Transverse colon (tissue), 4 donors: ENCODE results near the gene TMED10. TPM values are rescaled to one million over a fixed set of nuclear protein-coding genes. Genes with fewer than 3 reads are reported as not detected.

ENCODE experiments used
- DNase-seq: peaks from one replicate; pipeline ENCODE4 v3.0.0-alpha.2; 2019
- H3K27ac ChIP-seq, 4 donors: fragments of 200-600 bp; sonication (generic); 2 replicates each; pipeline ENCODE4 v1.5.1; 2016 to 2018; ENCODE audit warnings: inconsistent platforms in 4 of 4
- H3K27me3 ChIP-seq: fragments of 200-600 bp; sonication (generic); 2 replicates; pipeline ENCODE4 v1.5.1; 2017; ENCODE audit warnings: inconsistent platforms
- H3K36me3 ChIP-seq, 4 donors: fragments of 200-600 bp; sonication (generic); 2 replicates each; pipeline ENCODE4 v1.5.1; 2017 to 2019; ENCODE audit warnings: inconsistent platforms in 4 of 4
- H3K4me1 ChIP-seq, 4 donors: fragments of 200-600 bp; sonication (generic); 2 replicates each; pipeline ENCODE4 v1.5.1; 2017 to 2020; ENCODE audit warnings: inconsistent platforms in 4 of 4
- H3K4me3 ChIP-seq, 4 donors: fragments of 200-600 bp; sonication (generic); 1 replicate in 1 of 4; 2 replicates in 3 of 4; pipeline versions ENCODE4 v1.5.1 to v1.6.1; 2017 to 2019; ENCODE audit warnings: inconsistent platforms in 4 of 4
- H3K9me3 ChIP-seq, 2 donors: fragments of 200-600 bp; sonication (generic); 2 replicates each; pipeline ENCODE4 v1.5.1; 2017 to 2019; ENCODE audit warnings: inconsistent platforms in 2 of 2
- EP300 ChIP-seq: sonication (generic); formaldehyde crosslinking; IDR thresholded peaks from one replicate; pipeline ENCODE4 v1.6.1; 2017; ENCODE audit warnings: antibody characterized with exemption, low read depth
- POLR2A ChIP-seq: fragments of 450-650 bp; IDR thresholded peaks from one replicate; pipeline ENCODE4 v1.6.1; 2016; ENCODE audit warnings: antibody characterized with exemption, mild to moderate bottlenecking, moderate library complexity
- POLR2AphosphoS5 ChIP-seq, 3 donors: sonication (generic); formaldehyde crosslinking; IDR thresholded peaks; one replicate each; pipeline ENCODE4 v1.6.1; 2016; ENCODE audit warnings: antibody characterized with exemption in 3 of 3
- WGBS, 2 donors: methylation state at CpG; one replicate each; pipeline ENCODE4 v1.1.5; 2018; ENCODE audit warnings: low coverage in 1 of 2; 5-methylcytosine and 5-hydroxymethylcytosine counted together
- in situ Hi-C, 4 donors: fragments of 200-750 bp; cut with MboI; loops; one replicate each; pipeline versions ENCODE4 v1.15.0 to v1.15.1; 2017; ENCODE audit warnings: low sequenced_read_pairs in 3 of 4, low pct_ligation_motif_present in 1 of 4, low pct_unique_long_range_greater_than_20kb in 1 of 4
- intact Hi-C: fragments of 100-400 bp; cut with DNase I; formaldehyde crosslinking; loops from one replicate; pipeline ENCODE4 v1.15.1; 2023; ENCODE audit warnings: low total_unique reads
- total RNA-seq, 4 donors: library from RNA; depleted of rRNA; stranded (reverse); fragments of >200 nt; gene quantifications; one replicate each; pipeline ENCODE4 v1.1.0, GENCODE V29; 2016
- TF ChIP-seq, protein P1 (sequence below), 5 experiments: fragments of 200-600 bp in 3 of 5; fragments of 450-650 bp in 2 of 5; sonication (generic) in 3 of 5; IDR thresholded peaks; 1 replicate in 2 of 5; 2 replicates in 3 of 5; pipeline ENCODE4 v1.5.1; 2016 to 2017; ENCODE audit warnings: antibody characterized with exemption in 5 of 5, inconsistent platforms in 3 of 5, mild to moderate bottlenecking in 2 of 5, moderate library complexity in 1 of 5

Gene TMED10
- total RNA-seq, 4 donors from 2014 or later, result 70.3 to 255 (median 244) TPM

DNA sequence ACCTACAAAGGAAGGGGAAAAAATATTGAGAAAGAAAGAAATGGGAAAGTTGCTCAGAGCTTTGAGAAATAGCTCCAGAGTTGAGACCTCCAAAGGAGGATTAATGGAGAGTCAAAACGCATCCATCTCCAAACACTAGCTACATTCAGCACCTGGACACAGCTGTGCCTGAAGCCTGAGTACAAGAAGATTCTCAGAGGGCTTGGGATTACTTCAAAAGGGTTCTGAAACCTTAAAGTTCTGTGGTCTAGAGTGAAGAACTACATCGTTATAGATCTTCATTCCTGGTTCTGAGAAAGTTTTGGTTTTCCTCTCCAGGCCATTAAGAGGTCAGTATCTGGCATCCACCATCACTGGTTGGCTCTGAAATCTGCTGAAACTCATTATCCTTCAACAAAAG, 10.5 kb upstream of the TMED10 start:
- H3K9me3 ChIP-seq, result no peaks in the 10 kb centered on the region
- no peaks in the 10 kb centered on the region for H3K27me3 ChIP-seq
- peaks cover 0 to 39% (median 15%) of the 10 kb centered on the region in 4 donors for H3K4me1 ChIP-seq
- H3K36me3 ChIP-seq, result no peaks in the 10 kb centered on the region
- H3K4me3 ChIP-seq, result no peak overlapping the region
- in situ Hi-C loops, result no loop called here
- no peak overlapping the region for H3K27ac ChIP-seq
- DNase-seq, result no peak
- 65 to 67% methylated on average over 1 to 2 of the region's 2 CpGs for WGBS, 2 donors
- intact Hi-C loops, result loop anchor here (10.0 kb wide), 1 partner anchor 48 kb away; no protein-coding TSS in a partner anchor
- TF ChIP-seq, protein P1, sequence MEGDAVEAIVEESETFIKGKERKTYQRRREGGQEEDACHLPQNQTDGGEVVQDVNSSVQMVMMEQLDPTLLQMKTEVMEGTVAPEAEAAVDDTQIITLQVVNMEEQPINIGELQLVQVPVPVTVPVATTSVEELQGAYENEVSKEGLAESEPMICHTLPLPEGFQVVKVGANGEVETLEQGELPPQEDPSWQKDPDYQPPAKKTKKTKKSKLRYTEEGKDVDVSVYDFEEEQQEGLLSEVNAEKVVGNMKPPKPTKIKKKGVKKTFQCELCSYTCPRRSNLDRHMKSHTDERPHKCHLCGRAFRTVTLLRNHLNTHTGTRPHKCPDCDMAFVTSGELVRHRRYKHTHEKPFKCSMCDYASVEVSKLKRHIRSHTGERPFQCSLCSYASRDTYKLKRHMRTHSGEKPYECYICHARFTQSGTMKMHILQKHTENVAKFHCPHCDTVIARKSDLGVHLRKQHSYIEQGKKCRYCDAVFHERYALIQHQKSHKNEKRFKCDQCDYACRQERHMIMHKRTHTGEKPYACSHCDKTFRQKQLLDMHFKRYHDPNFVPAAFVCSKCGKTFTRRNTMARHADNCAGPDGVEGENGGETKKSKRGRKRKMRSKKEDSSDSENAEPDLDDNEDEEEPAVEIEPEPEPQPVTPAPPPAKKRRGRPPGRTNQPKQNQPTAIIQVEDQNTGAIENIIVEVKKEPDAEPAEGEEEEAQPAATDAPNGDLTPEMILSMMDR (IDR thresholded peaks at IDR 0.05), result no peak
- TF ChIP-seq POLR2AphosphoS5 (IDR thresholded peaks at IDR 0.05) (no peak), POLR2A (no peak), EP300 (no peak)

DNA sequence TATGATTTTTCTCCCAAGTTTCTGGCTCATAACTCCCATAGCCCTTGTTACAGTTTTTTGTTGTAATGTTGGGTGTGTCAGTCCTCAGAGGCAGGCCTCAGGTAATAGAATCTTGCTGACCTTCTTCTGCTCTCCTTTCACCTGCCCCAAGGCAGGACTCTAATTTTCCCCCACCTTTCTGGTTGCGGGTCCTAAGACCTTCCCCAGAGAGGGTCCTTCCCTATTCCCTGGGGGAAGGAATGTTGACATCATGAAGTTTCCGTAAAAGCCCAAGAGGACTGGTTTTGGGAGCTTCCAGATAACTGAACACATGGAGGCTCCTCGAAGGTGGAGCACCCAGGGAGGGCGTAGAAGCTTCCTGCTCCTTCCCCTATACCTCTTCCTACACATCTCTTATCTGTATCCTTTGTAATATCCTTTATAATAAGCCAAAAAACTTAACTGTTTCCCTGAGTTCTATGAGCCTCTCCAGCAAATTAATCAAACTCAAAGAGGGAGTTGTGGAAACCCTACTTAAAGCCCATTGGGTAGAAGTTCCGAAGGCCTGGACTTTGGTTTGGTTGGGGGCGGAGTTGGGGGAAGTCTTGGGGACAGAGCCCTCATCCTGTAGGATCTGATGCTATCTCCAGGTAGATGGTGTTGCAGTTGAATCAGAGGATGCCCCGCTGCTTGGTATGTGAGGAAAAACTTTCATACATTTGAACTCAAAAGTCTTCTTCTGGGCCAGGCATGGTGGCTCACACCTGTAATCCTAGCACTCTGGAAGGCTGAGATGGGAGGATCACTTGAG, 9.0 kb upstream of the TMED10 start:
- peaks cover 0 to 39% (median 15%) of the 10 kb centered on the region in 4 donors for H3K4me1 ChIP-seq
- WGBS, 2 donors, result 90 to 91% methylated on average over 5 to 7 of the region's 7 CpGs
- peak overlapping the region in 3 of 4 donors; percentile 64 to 80 (median 74) for H3K27ac ChIP-seq
- in situ Hi-C loops (no loop called here), intact Hi-C loops (loop anchor here (10.0 kb wide), 1 partner anchor 49 kb away; no protein-coding TSS in a partner anchor)
- DNase-seq, result no peak
- H3K4me3 ChIP-seq, result no peak overlapping the region
- no peaks in the 10 kb centered on the region for H3K9me3 ChIP-seq
- TF ChIP-seq POLR2AphosphoS5 (IDR thresholded peaks at IDR 0.05), result no peak
- no peak for TF ChIP-seq POLR2A
- no peak for TF ChIP-seq EP300
- TF ChIP-seq, protein P1 (IDR thresholded peaks at IDR 0.05), result no peak
- no peaks in the 10 kb centered on the region for H3K36me3 ChIP-seq
- H3K27me3 ChIP-seq, result no peaks in the 10 kb centered on the region

DNA sequence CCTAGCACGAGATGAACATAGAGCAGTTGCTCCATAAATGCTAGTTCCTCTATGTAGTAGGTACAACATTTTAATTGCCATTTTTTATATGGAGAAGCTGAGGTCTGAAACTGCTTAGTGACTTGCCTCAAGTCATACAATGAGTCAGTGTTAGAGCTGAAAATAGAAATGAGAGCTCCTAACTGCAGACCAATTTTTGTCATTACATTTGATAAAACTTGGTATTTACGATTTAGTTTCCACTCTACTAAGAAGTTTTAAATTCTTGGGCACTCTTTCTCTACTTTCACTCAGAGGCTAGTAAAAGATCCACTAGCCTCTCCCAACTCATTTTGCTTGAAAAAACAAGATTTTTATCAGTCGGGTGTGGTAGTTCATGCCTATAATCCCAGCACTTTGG, 8.1 kb upstream of the TMED10 start:
- 35 to 40% methylated on average over 2 to 3 of the region's 3 CpGs for WGBS, 2 donors
- intact Hi-C loops (loop anchor here (10.0 kb wide), 1 partner anchor 50 kb away; no protein-coding TSS in a partner anchor), in situ Hi-C loops (no loop called here)
- DNase-seq, result no peak
- Histone ChIP-seq H3K9me3 (no peaks in the 10 kb centered on the region), H3K27ac (peak overlapping the region; percentile 61 to 80 (median 69)), H3K4me3 (no peak overlapping the region), H3K4me1 (peaks cover 0 to 39% (median 15%) of the 10 kb centered on the region in 4 donors), H3K27me3 (no peaks in the 10 kb centered on the region), H3K36me3 (no peaks in the 10 kb centered on the region)
- TF ChIP-seq POLR2AphosphoS5 (IDR thresholded peaks at IDR 0.05) (no peak), POLR2A (no peak), EP300 (no peak)
- TF ChIP-seq, protein P1 (IDR thresholded peaks at IDR 0.05), result no peak

DNA sequence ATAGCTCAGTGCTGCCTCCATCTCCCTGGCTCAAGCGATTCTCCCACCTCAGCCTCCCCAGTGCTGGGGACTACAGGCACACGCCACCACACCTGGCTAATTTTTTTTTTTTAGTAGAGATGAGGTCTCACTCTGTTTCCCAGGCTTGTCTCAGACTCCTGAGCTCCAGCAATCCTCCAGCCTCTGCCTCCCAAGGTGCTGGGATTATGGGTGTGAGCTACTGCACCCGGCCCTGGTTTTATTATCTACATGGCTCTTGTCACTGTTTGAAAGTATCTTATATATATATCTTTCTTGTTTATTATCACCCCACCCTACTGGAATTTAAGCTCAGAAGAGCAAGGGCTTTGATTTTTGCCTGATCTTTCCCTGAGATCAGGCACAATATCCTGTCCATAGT, 7.6 kb upstream of the TMED10 start:
- peaks cover 0 to 39% (median 15%) of the 10 kb centered on the region in 4 donors for H3K4me1 ChIP-seq
- H3K4me3 ChIP-seq, result no peak overlapping the region
- intact Hi-C loops (loop anchor here (10.0 kb wide), 1 partner anchor 51 kb away; no protein-coding TSS in a partner anchor), in situ Hi-C loops (no loop called here)
- H3K9me3 ChIP-seq, result no peaks in the 10 kb centered on the region
- no peaks in the 10 kb centered on the region for H3K27me3 ChIP-seq
- peak; percentile 62 for DNase-seq
- H3K27ac ChIP-seq, result peak overlapping the region; percentile 61 to 80 (median 69)
- no peak for TF ChIP-seq EP300
- no peak for TF ChIP-seq POLR2A
- TF ChIP-seq POLR2AphosphoS5 (IDR thresholded peaks at IDR 0.05), result peak in 1 of 3 donors; percentile 33
- TF ChIP-seq, protein P1 (IDR thresholded peaks at IDR 0.05), result no peak
- no peaks in the 10 kb centered on the region for H3K36me3 ChIP-seq
- WGBS, 2 donors, result 33 to 87% methylated on average over 1 to 3 of the region's 3 CpGs
